ENCODE measurements around the gene TAL2. TPM values are rescaled to one million over a fixed set of nuclear protein-coding genes. Genes with fewer than 3 reads are reported as not detected.
"Not testable (repeated sequence)": the region's sequence is repeated elsewhere in the genome, so short reads cannot be mapped to it uniquely, and the experiment has no call there.

Gene TAL2
- total RNA-seq, 1 donor from 2014 or later = not detected

DNA sequence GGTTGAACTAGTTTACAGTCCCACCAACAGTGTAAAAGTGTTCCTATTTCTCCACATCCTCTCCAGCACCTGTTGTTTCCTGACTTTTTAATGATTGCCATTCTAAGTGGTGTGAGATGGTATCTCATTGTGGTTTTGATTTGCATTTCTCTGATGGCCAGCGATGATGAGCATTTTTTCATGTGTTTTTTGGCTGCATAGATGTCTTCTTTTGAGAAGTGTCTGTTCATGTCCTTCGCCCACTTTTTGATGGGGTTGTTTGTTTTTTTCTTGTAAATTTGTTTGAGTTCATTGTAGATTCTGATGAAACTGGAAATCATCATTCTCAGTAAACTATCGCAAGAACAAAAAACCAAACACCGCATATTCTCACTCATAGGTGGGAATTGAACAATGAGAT lies 41.4 kb downstream of the TAL2 start:
- intact Hi-C loops (cut with micrococcal nuclease) = not testable (repeated sequence)

DNA sequence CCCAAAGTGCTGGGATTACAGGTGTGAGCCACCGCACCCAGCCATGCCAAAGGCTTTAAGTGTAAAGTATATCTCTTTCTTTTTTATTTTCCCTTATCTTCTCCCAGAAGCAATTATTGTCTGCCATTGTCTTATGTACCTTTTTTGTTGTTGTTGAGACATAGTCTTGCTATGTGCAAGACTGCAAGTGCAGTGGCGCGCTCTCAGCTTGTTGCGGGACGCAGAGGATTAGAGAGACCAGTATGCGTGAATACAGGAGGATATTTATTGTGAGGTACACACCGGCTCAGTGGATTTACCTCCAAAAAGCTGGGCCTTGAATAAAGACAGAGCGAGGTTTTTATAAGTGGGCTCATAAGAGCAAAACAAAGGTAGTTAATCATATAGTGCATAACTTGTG lies 43.9 kb downstream of the TAL2 start:
- intact Hi-C loops (cut with micrococcal nuclease) = no loop called here

DNA sequence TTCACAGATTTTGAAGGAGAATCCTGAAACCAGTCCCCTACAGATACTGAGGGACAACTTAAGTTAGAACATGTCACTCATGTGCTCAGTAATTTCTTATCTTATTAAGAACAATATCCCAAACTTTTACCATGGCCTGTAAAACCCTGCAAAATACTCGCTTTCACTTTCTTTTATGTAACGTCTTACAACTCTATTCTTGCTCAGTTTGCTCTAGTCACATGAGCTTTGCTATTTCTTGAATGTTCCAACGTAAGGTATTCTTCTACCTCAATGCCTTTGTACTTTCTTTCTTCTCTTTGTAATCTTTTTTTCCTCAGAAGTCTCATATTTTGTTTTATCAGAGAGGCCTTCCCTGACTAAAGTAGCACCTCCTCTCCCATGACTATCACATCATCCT lies 46.1 kb downstream of the TAL2 start:
- intact Hi-C loops (cut with micrococcal nuclease) = no loop called here

DNA sequence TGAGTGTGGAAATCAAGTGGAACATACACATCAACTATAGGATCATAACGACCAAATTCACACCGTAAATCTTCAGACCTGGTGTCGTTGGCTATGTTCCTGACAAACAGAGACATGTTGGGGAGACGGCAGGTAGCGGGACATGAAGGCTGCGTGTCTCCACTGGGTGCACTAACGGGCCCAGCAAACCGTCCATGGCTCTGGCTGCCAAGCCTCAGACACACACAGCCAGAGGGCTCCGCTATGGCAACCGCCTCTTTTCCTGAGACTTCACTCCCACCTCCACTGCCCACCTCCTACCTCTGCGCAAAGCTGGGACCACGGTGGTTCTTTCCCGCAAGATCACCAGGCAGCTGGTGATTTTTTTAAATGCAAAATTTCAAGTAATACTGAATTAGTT lies 48.4 kb downstream of the TAL2 start:
- intact Hi-C loops (cut with micrococcal nuclease) = no loop called here

DNA sequence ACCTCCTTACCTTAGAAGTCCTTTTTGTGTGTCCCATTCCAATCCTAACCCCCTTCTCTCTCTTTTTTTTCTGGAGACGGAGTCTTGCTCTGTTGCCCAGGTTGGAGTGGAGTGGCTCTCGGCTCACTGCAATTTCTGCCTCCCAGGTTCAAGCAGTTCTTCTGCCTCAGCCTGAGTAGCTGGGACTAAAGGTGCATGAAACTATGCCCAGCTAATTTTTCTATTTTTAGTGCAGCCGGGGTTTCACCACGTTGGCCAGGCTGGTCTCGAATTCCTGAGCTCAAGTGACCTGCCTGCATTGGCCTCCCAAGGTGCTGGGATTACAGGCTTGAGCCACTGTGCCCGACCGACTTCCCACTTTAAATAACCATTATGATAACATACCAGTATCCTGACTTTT lies 49.6 kb downstream of the TAL2 start:
- intact Hi-C loops (cut with micrococcal nuclease) = no loop called here

DNA sequence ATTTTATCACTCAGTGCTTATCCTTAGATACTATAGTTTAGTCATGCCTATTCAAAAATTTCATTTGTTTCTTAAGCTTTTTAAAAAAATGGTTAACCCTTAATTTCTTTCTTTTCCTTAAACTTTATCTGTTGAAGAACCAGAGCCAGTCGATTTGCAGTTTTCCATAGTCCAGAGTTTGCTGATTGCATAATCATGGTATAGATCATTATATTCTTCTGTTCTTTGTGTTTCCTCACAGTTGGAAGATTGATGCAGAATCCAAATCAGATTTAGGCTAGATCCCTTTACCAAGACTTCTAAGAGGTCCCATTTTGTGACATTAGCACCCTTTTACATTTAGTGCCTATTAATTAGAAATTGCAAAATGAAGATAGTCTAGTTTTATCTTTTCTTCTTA lies 50.0 kb downstream of the TAL2 start:
- intact Hi-C loops (cut with micrococcal nuclease) = no loop called here

Other genes with a start within 250 kb of the TAL2 start
- gene FSD1L, start 214.4 kb upstream of the TAL2 start, total RNA-seq = 5.2 and 6.2 TPM in 2 replicates
- 11.9 and 12.2 TPM in 2 replicates for gene FKTN, start 104.3 kb upstream of the TAL2 start, total RNA-seq
- 4.5 and 5.8 TPM in 2 replicates for gene TMEM38B, start 32.1 kb downstream of the TAL2 start, total RNA-seq